Prostate gland (tissue), 2 donors: Measurements from ENCODE around the gene GRID1.

Source experiments
- CTCF ChIP-seq, 4 experiments: fragments of 200-600 bp in 2 of 4; fragments of 450-650 bp in 2 of 4; sonication (generic) in 2 of 4; IDR thresholded peaks; 1 replicate in 3 of 4; 2 replicates in 1 of 4; pipeline ENCODE4 v1.5.1; 2016 to 2019; ENCODE audit warnings: antibody characterized with exemption in 4 of 4, mild to moderate bottlenecking in 2 of 4, moderate library complexity in 2 of 4
- POLR2A ChIP-seq: fragments of 450-650 bp; IDR thresholded peaks from one replicate; pipeline ENCODE4 v1.6.1; 2016; ENCODE audit warnings: antibody characterized with exemption, mild to moderate bottlenecking
- POLR2AphosphoS5 ChIP-seq: sonication (generic); formaldehyde crosslinking; IDR thresholded peaks from one replicate; pipeline ENCODE4 v1.6.1; 2017; ENCODE audit warnings: antibody characterized with exemption

DNA sequence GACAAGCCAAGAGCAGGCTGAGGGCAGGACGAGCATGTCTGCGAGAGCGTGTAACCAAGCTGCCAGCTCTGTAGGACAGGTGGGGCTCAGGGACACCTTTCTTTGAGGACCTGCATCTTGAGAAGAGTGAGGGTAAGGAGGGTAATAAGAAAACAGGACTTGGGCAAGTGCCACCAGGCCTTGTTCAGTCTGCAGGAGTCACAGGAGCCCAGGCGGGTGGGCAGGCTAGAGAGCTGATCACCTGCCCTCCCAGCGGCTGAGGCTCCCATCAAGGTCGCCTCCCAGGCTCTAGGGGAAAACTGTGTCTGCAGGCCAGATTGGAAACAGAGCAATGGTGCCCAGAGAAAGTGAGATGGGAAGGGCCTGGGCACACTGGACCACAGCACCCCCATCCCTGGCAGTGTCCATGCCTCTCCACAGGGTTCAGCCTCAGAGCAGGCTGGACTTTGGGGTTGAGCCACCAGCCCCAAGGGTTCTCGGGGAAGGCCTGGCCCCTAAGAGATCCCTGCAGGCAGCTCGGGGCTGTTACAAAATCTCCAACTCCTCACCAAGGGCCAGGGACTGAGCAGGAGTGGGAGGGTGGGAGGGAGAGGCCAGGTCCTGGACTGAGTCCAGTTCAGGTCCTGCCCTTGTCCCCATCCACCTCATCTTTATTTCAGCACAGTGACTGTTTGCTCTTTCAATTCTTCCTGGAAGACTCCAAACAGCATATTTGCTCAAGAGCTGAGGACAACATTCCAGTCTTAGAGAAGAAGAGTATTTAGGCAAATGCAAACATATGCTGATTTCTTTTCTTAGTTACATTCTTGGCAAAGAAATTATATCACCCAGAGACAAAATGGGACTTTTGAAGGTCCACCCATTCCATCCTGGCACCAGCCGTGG, 161.9 kb downstream of the GRID1 start:
- no peak for TF ChIP-seq CTCF (IDR thresholded peaks at IDR 0.05)
- no peak for TF ChIP-seq POLR2AphosphoS5
- TF ChIP-seq POLR2A, result no peak
